NK-92 treated with Interleukin-12 subunit alpha and Interleukin-12 subunit beta, amount 100 ng/mL, for 24 hours (cell line): ENCODE measurements around the gene BNC1.

Experiments
- DNase-seq: peaks from one replicate; lab custom pipeline; 2025; lab: John Stamatoyannopoulos, UW

BNC1 gene

GRCh38 chr15:83284559-83285283, at the start of gene BNC1:
Gene BNC1 (minus strand): TSS chr15:83284664. CDS start chr15:83284628, 36 bp downstream.
- DNase-seq: no peak

GRCh38 chr15:83327041-83327440, 42.6 kb upstream of the BNC1 start:
- no peak for DNase-seq

- no peak for DNase-seq
These were observed 40.3 kb upstream of the BNC1 start for GRCh38 chr15:83324799-83325198.

GRCh38 chr15:83323296-83323711, 38.8 kb upstream of the BNC1 start:
- no peak for DNase-seq

GRCh38 chr15:83322691-83323090, 38.2 kb upstream of the BNC1 start:
- DNase-seq: no peak

- no peak for DNase-seq
These were observed 37.6 kb upstream of the BNC1 start for GRCh38 chr15:83322061-83322460.

- DNase-seq: no peak
These were observed 36.4 kb upstream of the BNC1 start for GRCh38 chr15:83320844-83321243.

GRCh38 chr15:83320404-83320803, 35.9 kb upstream of the BNC1 start:
- no peak for DNase-seq

GRCh38 chr15:83319771-83320170, 35.3 kb upstream of the BNC1 start:
- DNase-seq: no peak

- no peak for DNase-seq
These were observed 34.5 kb upstream of the BNC1 start for GRCh38 chr15:83318861-83319415.

- no peak for DNase-seq
These were observed 33.6 kb upstream of the BNC1 start for GRCh38 chr15:83318036-83318435.

- no peak for DNase-seq
These were observed 27.6 kb upstream of the BNC1 start for GRCh38 chr15:83312071-83312470.

GRCh38 chr15:83310521-83311456, 26.3 kb upstream of the BNC1 start:
- DNase-seq: no peak

- no peak for DNase-seq
These were observed 24.2 kb upstream of the BNC1 start for GRCh38 chr15:83308671-83309070.

- no peak for DNase-seq
These were observed 22.1 kb upstream of the BNC1 start for GRCh38 chr15:83306561-83306960.

GRCh38 chr15:83305704-83306291, 21.3 kb upstream of the BNC1 start:
- no peak for DNase-seq

GRCh38 chr15:83304861-83305703, 20.6 kb upstream of the BNC1 start:
- DNase-seq: no peak

- DNase-seq: no peak
These were observed 19.1 kb upstream of the BNC1 start for GRCh38 chr15:83303535-83303934.

GRCh38 chr15:83300826-83301225, 16.4 kb upstream of the BNC1 start:
- DNase-seq: no peak

- no peak for DNase-seq
These were observed 15.0 kb upstream of the BNC1 start for GRCh38 chr15:83299462-83299861.

- no peak for DNase-seq
These were observed 11.0 kb upstream of the BNC1 start for GRCh38 chr15:83295417-83295816.

- DNase-seq: no peak
These were observed 8.7 kb upstream of the BNC1 start for GRCh38 chr15:83293201-83293600.
